22Rv1 (cell line): ENCODE results near the gene GRIA4.

ENCODE experiments used
- CTCF ChIP-seq: fragments of 450-650 bp; IDR thresholded peaks from 2 replicates; pipeline ENCODE4 v1.5.1; 2017; ENCODE audit warnings: mild to moderate bottlenecking
- ZFX ChIP-seq: fragments of 450-650 bp; IDR thresholded peaks from 2 replicates; pipeline ENCODE4 v1.6.1; 2017; ENCODE audit warnings: antibody characterized with exemption, borderline replicate concordance

- TF ChIP-seq CTCF (no peak), ZFX (no peak)
Observed at GRCh38 chr11:105690467-105690866, 80.6 kb downstream of the GRIA4 start.
